ENCODE measurements around the gene CENPW.
A peak's percentile ranks its signal among the peaks of the same experiment; 100 is the strongest.

DNA sequence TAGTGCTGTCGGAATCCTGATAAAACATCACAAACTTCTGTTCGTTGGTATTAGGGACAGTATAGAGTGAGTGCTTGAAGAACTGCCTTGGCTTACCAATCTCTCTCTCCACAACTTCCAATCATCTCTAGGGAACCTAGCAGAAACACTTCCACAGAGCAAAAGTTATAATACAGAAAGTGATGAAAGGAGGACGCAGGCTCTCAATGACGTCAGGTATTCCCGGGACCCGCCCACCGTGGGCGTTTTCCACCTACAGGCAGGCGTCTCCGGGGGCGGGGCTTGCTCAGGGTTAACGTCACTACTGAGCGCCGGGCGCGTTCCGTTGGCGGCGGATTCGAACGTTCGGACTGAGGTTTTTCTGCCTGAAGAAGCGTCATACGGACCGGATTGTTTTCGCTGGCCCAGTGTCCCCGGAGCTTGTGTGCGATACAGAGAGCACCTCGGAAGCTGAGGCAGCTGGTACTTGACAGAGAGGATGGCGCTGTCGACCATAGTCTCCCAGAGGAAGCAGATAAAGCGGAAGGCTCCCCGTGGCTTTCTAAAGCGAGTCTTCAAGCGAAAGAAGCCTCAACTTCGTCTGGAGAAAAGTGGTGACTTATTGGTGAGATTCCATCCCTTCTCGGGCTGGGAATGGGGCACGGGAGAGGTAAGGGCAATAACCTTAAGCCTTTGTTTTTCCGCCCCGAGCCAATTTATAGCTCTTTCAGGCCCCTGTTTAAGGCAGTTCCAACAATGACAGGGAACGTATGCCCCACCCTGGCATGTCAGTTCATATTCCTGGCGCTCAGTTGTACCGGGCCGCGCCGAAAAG is at the start of gene CENPW:
- TF ChIP-seq, protein P1, sequence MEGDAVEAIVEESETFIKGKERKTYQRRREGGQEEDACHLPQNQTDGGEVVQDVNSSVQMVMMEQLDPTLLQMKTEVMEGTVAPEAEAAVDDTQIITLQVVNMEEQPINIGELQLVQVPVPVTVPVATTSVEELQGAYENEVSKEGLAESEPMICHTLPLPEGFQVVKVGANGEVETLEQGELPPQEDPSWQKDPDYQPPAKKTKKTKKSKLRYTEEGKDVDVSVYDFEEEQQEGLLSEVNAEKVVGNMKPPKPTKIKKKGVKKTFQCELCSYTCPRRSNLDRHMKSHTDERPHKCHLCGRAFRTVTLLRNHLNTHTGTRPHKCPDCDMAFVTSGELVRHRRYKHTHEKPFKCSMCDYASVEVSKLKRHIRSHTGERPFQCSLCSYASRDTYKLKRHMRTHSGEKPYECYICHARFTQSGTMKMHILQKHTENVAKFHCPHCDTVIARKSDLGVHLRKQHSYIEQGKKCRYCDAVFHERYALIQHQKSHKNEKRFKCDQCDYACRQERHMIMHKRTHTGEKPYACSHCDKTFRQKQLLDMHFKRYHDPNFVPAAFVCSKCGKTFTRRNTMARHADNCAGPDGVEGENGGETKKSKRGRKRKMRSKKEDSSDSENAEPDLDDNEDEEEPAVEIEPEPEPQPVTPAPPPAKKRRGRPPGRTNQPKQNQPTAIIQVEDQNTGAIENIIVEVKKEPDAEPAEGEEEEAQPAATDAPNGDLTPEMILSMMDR (conservative IDR thresholded peaks at IDR 0.05; ENCODE audit: low read length), result peak; percentile 41
- TF ChIP-seq EZH2phosphoT487 (IDR thresholded peaks at IDR 0.05; ENCODE audit: borderline replicate concordance, low read depth, low read length), result no peak

Measured in OCI-LY7 (cell line).